ENCODE results near the gene TAF1B. TPM values are rescaled to one million over a fixed set of nuclear protein-coding genes. Genes with fewer than 3 reads are reported as not detected.

TAF1B gene
- total and polyA plus RNA-seq, 2 donors (not counting 3 experiments of a cell fraction or from before 2014, with no cell fraction given), result 6.3 to 29.4 TPM

DNA sequence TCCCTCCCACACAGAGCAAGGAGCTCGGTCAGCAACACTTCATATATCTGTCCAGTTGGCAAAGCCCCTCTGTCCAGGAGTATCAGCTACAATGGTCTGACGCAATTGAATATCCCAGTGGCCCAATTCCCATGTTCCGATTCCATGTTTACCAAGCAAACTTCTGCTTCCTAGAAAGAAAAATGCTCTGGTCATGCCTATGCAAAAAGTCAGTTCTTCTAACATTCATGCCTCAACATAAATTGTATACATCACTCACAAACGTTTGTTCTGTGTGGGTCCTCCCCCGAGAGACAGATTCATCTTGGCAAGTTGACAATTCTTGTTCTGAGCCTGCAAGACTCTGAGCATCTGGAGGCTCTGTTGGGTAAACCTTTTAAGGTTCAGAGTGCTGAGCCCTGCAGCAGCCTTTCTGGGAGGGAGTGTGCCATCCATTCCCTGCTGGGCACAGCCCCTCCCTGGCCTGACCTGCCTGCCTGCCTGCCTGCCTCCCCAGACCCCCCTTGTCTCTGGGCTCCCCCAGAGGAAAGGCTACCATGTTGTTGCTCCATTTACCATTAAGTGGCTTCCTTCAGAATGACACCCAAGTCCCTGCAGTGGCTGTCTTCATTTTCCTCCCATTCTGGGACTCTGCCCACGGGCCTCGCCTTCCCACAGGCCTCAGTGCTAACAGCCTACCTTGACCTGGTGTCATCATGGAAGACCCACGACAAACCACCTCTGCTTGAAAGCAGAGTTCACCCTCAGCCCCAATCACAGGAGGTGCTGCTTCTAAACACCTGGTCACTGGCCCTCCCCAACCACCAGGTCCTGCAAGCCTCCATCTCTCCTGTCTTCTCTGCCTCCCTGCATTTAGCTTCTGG is 37.6 kb upstream of the TAF1B start:
- Histone ChIP-seq H2AFZ (ENCODE audit: low read depth, low read length) (no peak overlapping the region), H3K4me3 (replicated peaks in 1 of 3; ENCODE audit: insufficient read depth in 1 of 3, low read depth in 1 of 3, low read length in 3 of 3) (no peak overlapping the region), H3K27ac (ENCODE audit: insufficient read depth, low read depth, low read length) (no peak overlapping the region), H3K27me3 (ENCODE audit: control insufficient read depth in 2 of 2, insufficient read depth in 2 of 2, low read length in 2 of 2) (no peaks in the 10 kb centered on the region), H3K79me2 (ENCODE audit: control insufficient read depth, insufficient read depth, low read length) (no peaks in the 10 kb centered on the region), H3K9me3 (replicated peaks; ENCODE audit: control insufficient read depth, insufficient read depth, low read length) (no peaks in the 10 kb centered on the region), H4K20me1 (replicated peaks; ENCODE audit: control insufficient read depth, extremely low read depth, insufficient read depth, low read length) (no peaks in the 10 kb centered on the region), H3K9me1 (replicated peaks; ENCODE audit: control insufficient read depth, extremely low read depth, insufficient read depth, low read length) (no peaks in the 10 kb centered on the region), H3K4me2 (ENCODE audit: insufficient read depth, low read length) (no peak overlapping the region), H3K4me1 (ENCODE audit: control insufficient read depth, extremely low read depth, insufficient read depth, low read length) (no peaks in the 10 kb centered on the region), H3K36me3 (ENCODE audit: control insufficient read depth in 2 of 2, extremely low read depth in 1 of 2, insufficient read depth in 2 of 2, low read length in 2 of 2) (no peaks in the 10 kb centered on the region), H3K9ac (replicated peaks; ENCODE audit: extremely low read depth, insufficient read depth, low read length) (no peak overlapping the region)
- dilution Hi-C loops (cut with MboI; ENCODE audit: extremely low pct_ligation_motif_present, low sequenced_read_pairs), result loop anchor here (10.0 to 25.0 kb wide), 2 partner anchors 157 to 239 kb away; partner anchors contain the start of genes GRHL1 and KLF11
- ChIA-PET CTCF (interaction anchor here (1.3 to 3.0 kb wide), 3 partner anchors 9 to 243 kb away, joined by 3 to 22 read pairs (median 3); no protein-coding TSS in a partner anchor), POLR2A (no interaction called here)
- BruUV-seq (replicated peaks), result no TSS peak
- TF ChIP-seq, protein P1, sequence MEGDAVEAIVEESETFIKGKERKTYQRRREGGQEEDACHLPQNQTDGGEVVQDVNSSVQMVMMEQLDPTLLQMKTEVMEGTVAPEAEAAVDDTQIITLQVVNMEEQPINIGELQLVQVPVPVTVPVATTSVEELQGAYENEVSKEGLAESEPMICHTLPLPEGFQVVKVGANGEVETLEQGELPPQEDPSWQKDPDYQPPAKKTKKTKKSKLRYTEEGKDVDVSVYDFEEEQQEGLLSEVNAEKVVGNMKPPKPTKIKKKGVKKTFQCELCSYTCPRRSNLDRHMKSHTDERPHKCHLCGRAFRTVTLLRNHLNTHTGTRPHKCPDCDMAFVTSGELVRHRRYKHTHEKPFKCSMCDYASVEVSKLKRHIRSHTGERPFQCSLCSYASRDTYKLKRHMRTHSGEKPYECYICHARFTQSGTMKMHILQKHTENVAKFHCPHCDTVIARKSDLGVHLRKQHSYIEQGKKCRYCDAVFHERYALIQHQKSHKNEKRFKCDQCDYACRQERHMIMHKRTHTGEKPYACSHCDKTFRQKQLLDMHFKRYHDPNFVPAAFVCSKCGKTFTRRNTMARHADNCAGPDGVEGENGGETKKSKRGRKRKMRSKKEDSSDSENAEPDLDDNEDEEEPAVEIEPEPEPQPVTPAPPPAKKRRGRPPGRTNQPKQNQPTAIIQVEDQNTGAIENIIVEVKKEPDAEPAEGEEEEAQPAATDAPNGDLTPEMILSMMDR (IDR thresholded peaks at IDR 0.05; ENCODE audit: extremely low read depth in 1 of 2, insufficient read depth in 1 of 2, low read depth in 1 of 2, low read length in 2 of 2), result no peak
- TF ChIP-seq, protein P2, sequence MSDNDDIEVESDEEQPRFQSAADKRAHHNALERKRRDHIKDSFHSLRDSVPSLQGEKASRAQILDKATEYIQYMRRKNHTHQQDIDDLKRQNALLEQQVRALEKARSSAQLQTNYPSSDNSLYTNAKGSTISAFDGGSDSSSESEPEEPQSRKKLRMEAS (IDR thresholded peaks at IDR 0.05; ENCODE audit: insufficient read depth, insufficient read length), result no peak
- DNase-seq (ENCODE audit: low read depth, low spot score) (no peak), FAIRE-seq (no peak)
- intact Hi-C loops (cut with micrococcal nuclease), result no loop called here

DNA sequence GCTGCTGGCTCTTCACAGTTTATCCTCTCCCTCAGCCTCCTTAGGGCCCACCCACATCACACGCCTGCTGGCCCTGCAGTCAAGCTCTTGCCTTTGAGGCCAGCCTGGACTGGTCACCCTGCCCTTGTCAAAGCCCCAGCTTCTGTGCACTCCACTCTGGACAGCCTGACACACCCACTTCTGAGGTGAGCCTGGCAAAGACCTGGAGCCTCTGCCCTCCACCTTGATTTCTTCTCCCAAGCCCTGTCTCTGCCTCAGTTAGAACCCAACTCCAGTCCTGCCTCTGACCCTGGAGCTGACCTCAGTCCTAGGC is 37.0 kb upstream of the TAF1B start:
- no peaks in the 10 kb centered on the region for H3K36me3 ChIP-seq (ENCODE audit: control insufficient read depth in 2 of 2, extremely low read depth in 1 of 2, insufficient read depth in 2 of 2, low read length in 2 of 2)
- no TSS peak for BruUV-seq (replicated peaks)
- H3K9ac ChIP-seq (replicated peaks; ENCODE audit: extremely low read depth, insufficient read depth, low read length), result no peak overlapping the region
- intact Hi-C loops (cut with micrococcal nuclease) (no loop called here), dilution Hi-C loops (cut with MboI; ENCODE audit: extremely low pct_ligation_motif_present, low sequenced_read_pairs) (loop anchor here (10.0 to 25.0 kb wide), 2 partner anchors 156 to 239 kb away; partner anchors contain the start of genes GRHL1 and KLF11)
- no peak for TF ChIP-seq FOS (IDR thresholded peaks at IDR 0.05; ENCODE audit: borderline replicate concordance, insufficient read depth, low read length)
- TF ChIP-seq GATA2 (IDR thresholded peaks at IDR 0.05; ENCODE audit: insufficient read depth, insufficient read length, low read depth, low read length), result no peak
- no peak for TF ChIP-seq POLR2AphosphoS5 (IDR thresholded peaks at IDR 0.05; ENCODE audit: insufficient read depth, low read depth, low read length)
- TF ChIP-seq POLR2A (IDR thresholded peaks at IDR 0.05; ENCODE audit: low read depth, low read length), result no peak
- TF ChIP-seq, protein P1 (IDR thresholded peaks at IDR 0.05; ENCODE audit: extremely low read depth in 1 of 2, insufficient read depth in 1 of 2, low read depth in 1 of 2, low read length in 2 of 2), result no peak
- TF ChIP-seq MYC (IDR thresholded peaks at IDR 0.05; ENCODE audit: low read depth, low read length), result no peak
- TF ChIP-seq EZH2 (IDR thresholded peaks at IDR 0.05; ENCODE audit: borderline replicate concordance, low read depth, low read length, severe bottlenecking), result no peak
- TF ChIP-seq JUN (IDR thresholded peaks at IDR 0.05; ENCODE audit: borderline replicate concordance, insufficient read depth, insufficient read length, low read depth), result no peak
- TF ChIP-seq, protein P2 (IDR thresholded peaks at IDR 0.05; ENCODE audit: insufficient read depth, insufficient read length), result no peak
- H2AFZ ChIP-seq (ENCODE audit: low read depth, low read length), result no peak overlapping the region
- no peaks in the 10 kb centered on the region for H3K9me3 ChIP-seq (replicated peaks; ENCODE audit: control insufficient read depth, insufficient read depth, low read length)
- H4K20me1 ChIP-seq (replicated peaks; ENCODE audit: control insufficient read depth, extremely low read depth, insufficient read depth, low read length), result no peaks in the 10 kb centered on the region
- DNase-seq (ENCODE audit: low read depth, low spot score), result no peak
- H3K79me2 ChIP-seq (ENCODE audit: control insufficient read depth, insufficient read depth, low read length), result no peaks in the 10 kb centered on the region
- H3K27ac ChIP-seq (ENCODE audit: insufficient read depth, low read depth, low read length), result no peak overlapping the region
- CTCF ChIA-PET, result no interaction called here
- no peaks in the 10 kb centered on the region for H3K4me1 ChIP-seq (ENCODE audit: control insufficient read depth, extremely low read depth, insufficient read depth, low read length)
- H3K27me3 ChIP-seq (ENCODE audit: control insufficient read depth in 2 of 2, insufficient read depth in 2 of 2, low read length in 2 of 2), result no peaks in the 10 kb centered on the region
- POLR2A ChIA-PET, result no interaction called here
- H3K4me3 ChIP-seq (replicated peaks in 1 of 3; ENCODE audit: insufficient read depth in 1 of 3, low read depth in 1 of 3, low read length in 3 of 3), result no peak overlapping the region
- H3K9me1 ChIP-seq (replicated peaks; ENCODE audit: control insufficient read depth, extremely low read depth, insufficient read depth, low read length), result no peaks in the 10 kb centered on the region
- no peak overlapping the region for H3K4me2 ChIP-seq (ENCODE audit: insufficient read depth, low read length)
- FAIRE-seq, result no peak

All from endothelial cell of umbilical vein (primary cell).